ENCODE measurements around the gene TUT7.
"Not testable (repeated sequence)": the region's sequence is repeated elsewhere in the genome, so short reads cannot be mapped to it uniquely, and the experiment has no call there.

TUT7 gene

DNA sequence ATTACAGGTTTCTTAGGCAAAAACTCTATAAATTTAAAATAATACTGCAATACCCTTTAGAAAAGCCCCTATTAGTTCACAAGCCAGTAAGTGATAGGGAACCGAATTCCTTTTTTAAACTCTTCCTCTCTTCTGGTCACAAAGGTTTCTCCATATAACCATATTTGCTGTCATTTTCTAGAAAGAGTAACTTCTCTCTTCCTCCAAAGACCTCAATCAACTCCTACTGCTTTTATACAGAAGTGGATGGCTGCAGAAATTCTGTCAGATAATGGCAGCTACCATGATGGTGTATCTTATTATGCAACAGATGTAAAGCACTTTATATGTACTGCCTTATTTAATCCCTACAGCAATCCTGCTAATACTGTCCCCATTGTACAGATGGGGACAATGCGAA lies 6.2 kb downstream of the TUT7 start:
- no peak for DNase-seq (ENCODE audit: low spot score)

GRCh38 chr9:86344818-86345217 lies 9.4 kb downstream of the TUT7 start:
- no peak for DNase-seq (ENCODE audit: low spot score)

DNA sequence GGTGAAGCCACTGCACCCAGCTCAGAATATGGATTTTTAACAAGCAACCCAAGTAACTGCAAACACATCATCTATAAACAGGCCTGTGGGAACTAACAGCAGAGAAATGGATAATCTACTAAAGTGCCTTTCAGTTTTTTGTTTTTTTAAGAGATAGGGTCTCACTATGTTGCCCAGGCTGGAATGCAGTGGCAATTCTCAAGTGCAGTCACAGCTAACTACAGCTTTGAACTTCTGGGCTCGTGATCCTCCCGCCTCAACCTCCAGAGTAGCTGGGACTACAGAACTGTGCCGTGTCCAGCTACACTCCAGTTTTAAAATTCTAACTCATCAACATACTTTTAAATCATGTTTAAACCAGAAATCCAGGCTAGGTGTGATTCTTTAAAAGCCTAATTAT lies 11.9 kb downstream of the TUT7 start:
- no peak for DNase-seq (ENCODE audit: low spot score)

DNA sequence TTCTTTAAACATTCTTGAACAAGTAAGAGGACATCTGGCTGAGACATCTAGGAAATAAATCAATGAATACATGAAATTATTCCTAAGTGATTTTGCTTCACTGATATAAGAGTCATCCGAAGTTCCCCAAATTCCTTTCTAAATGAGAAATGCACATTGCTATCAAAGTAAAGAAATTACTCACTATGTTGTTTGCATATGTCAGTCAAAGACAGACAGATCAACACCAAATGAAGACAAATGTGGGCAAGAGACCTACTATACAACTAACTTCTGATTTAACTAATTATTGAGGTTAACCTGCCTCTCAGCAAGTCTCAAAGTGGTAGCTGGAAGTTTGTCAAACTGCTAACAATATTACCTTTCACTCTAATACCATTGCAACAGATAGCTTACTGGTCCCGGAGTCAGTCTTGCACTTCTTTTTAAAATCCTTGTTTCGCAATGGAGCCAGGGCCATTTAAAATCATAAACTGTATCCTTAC lies 13.2 kb downstream of the TUT7 start:
- no peak for DNase-seq (ENCODE audit: low spot score)

- DNase-seq (ENCODE audit: low spot score): no peak
Observed at GRCh38 chr9:86340356-86341006, 13.7 kb downstream of the TUT7 start.

DNA sequence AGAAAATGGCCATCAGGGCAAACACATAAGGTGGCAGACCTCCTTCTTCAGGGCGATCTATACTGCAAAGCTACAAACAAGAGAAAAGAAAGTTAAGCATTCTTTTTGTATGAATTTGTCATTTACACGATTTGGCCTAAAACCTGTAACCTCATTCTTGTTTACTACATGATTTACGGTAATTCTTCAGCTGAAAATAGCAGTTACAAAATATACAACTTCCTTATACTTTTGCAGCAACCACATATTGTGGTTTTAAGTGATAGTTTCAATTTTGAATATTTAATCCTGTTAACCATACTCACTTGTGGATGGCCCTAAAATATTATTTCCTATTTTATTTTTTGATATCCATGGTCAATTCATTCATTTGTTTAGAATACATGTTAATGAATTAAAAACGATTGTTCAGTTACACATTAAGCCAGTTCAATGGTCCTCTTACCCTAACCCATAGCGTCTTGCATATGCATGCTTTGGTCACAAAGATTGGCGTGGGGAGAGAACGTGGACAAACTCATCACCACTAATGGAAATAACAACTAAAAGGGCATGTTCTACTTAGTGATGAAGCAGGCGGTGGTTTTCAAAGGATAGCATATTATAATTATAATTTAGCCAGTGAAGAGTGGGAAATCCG lies 16.6 kb downstream of the TUT7 start:
- DNase-seq (ENCODE audit: low spot score): no peak

DNA sequence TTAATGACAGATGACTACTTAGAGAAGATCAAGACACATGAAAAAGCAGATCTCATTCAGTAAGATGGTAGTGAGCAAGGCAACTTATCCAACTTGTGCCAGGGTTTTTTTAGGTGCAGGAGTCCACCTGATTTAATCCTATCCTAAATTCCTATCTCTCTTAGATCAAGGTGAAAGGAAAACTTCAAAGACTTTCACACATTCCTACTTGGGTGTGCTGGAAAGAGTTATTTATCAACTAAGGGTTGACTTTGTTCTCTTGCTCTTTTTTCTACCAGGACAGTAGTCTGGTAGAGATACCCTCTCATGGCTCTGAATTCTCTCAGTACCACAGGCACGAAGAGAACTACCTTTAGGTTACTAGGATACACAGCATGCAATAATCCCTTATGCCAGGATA lies 18.2 kb downstream of the TUT7 start:
- no peak for DNase-seq (ENCODE audit: low spot score)

- no peak for DNase-seq (ENCODE audit: low spot score)
Observed at GRCh38 chr9:86333651-86334050, 20.6 kb downstream of the TUT7 start.

DNA sequence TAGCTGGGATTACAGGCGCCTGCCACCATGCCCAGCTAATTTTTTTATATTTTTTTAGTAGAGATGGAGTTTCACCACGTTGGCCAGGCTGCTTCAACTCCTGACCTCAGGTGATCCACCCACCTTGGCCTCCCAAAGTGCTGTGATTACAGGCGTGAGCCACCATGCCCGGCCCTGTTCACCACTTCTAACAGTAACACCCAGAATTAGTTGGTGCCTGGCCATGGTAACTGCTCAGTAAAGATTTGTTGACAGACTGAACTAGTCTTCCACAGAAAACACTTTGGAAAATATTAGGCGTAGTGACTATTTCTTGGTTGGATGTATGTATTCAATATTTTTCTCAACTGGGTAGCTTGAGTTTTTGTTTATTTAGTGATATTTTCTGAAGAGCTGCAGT lies 24.0 kb downstream of the TUT7 start:
- no peak for DNase-seq (ENCODE audit: low spot score)

- DNase-seq (ENCODE audit: low spot score): no peak
Observed at GRCh38 chr9:86329649-86330048, 24.6 kb downstream of the TUT7 start.

- DNase-seq (ENCODE audit: low spot score): peak; percentile 33
Observed at GRCh38 chr9:86328156-86328555, 26.1 kb downstream of the TUT7 start.

- DNase-seq (ENCODE audit: low spot score): no peak
Observed at GRCh38 chr9:86326536-86326935, 27.7 kb downstream of the TUT7 start.

DNA sequence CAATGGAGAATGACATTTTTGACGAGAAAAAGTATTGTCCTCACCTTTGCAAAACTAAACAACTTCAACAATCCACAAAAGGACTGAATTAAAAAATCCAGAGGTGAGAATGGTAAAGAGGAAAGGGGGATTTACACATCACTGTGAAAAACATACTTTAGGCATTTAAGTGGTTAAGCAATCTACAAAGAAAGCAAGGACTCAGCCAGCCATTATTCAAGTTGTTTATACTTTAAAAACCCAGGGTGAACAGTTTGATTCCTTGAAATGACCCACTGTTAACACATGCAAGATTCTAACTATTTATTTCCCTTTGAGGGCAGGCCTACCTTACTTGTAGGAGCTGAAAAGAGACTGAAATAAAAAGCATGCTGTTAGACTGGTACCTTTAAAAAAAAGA lies 29.3 kb downstream of the TUT7 start:
- DNase-seq (ENCODE audit: low spot score): no peak

DNA sequence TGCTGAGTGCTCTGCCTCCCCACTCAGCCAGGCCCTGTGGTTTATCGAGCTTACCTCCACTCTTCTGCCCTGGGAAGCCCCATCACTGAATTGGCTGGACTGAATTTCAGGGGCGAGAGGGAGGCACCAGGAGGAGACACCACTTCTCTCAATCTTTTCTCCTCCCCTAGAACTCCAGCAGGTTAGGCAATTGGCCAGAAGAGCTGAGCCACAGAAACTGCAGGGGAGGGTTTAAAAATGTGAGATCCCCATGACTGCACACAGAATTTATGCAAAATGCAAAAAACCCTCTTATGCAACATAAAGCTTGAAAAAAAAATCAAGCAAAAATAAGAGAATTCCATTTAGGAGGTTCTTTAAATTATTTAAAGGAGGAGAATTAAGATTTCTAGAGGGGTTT lies 29.9 kb downstream of the TUT7 start:
- no peak for DNase-seq (ENCODE audit: low spot score)

GRCh38 chr9:86322973-86323644 lies 31.1 kb downstream of the TUT7 start:
- DNase-seq (ENCODE audit: low spot score): no peak

GRCh38 chr9:86321373-86321772 lies 32.8 kb downstream of the TUT7 start:
- DNase-seq (ENCODE audit: low spot score): no peak

DNA sequence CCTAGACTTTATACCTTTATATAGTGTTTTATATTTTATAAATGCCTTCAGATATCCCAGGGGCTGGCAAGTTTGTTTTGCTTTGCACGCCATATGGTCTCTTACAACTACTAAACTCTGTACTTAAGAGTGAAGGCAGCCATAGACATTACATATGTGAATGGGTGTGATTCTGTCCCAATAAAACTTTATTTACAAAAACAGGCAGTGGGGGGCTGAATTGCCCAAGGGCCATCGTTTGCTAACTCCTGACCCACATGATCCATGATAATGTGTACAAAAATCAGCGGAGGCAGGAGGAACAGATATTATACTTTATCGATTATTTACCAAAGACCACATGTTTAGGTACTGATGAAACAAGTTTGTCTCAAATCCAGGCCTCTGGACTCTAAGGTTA lies 36.0 kb downstream of the TUT7 start:
- no peak for DNase-seq (ENCODE audit: low spot score)

- DNase-seq (ENCODE audit: low spot score): no peak
Observed at GRCh38 chr9:86315078-86315477, 39.1 kb downstream of the TUT7 start.

DNA sequence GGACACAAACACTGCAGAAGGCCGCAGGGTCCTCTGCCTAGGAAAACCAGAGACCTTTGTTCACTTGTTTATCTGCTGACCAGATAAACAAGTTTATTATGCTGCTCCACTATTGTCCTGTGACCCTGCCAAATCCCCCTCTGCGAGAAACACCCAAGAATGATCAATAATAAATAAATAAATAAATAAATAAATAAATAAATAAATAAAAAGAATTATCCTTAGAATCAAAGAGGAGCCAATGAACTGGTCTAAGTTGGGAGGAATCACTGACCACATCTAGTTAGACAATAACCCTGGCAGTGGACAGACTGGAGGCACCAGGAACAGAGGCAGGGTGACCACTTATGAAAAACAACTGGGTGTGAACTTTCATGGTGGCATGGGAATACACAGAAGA lies 41.3 kb downstream of the TUT7 start:
- DNase-seq (ENCODE audit: low spot score): not testable (repeated sequence)

DNA sequence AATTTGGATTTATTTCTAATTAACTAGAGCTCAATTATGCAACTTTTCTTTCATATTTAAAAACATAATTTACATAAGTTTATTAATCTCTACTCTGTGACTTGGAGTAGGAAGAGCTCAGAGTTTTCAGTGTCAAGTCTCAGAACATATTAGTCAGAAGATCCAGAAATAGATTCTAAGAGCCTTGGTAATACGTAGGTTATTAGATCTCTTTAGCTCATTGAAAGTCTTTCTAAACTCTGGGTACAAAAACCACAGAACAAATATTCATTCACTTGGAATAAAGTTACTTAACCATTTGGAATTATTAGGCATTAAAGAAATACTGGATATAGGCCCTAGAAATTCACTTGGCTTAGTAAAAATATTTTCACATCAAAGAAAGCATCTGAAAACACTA lies 45.5 kb downstream of the TUT7 start:
- DNase-seq (ENCODE audit: low spot score): no peak

DNA sequence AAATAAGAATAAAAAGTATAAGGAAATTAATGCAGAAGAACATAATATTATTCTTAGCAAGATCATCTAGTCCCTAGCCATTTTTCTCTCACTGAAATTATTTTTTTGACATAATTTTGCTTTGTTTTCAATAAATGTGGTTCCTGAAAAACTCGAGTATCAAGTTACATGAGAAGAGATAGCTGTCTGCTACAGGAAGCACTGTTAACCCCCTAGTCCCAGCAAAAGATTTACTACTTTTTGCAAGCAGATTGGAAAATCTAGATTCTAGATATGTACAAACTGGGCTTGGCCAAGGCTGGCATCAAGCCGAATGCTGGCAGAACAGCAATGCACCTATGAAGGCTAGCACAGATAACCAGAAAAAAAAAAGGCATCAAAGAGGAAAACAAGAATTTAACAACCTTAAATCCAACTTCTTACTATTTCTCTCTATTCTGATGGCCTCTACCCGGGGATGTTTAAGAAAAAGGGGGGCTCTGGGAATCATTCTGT lies 49.9 kb downstream of the TUT7 start:
- no peak for DNase-seq (ENCODE audit: low spot score)

DNA sequence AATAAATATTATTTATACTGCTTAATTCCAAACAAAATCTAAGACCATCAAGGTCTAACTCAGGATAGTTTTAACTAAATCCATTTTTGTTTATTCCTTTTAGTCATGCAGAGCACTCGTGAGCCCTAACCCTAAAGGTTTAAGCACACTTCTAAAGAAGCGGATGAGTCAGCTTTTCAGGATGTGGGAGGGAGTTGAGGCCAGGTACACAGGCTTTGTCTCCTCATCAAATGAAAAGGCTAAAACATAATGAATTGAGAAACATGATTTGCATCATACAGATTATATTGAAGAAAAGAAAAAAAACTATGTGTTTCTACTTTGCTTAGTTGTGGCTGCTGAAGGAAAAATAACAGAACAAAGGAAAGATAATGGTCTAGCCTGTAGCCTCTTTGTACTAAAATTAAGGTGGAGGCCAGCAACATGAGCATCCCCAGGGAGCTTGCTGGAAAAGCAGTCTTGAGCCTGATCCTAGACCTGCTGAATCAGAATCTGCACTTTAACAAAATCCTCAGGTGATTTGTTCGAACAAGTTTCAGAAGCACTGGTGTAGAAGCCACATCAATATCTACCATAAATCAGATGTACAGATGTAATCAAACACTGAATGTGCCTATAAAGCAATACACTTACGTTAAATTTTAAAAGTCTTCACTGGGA lies 50.8 kb downstream of the TUT7 start:
- peak; percentile 25 for DNase-seq (ENCODE audit: low spot score)

DNA sequence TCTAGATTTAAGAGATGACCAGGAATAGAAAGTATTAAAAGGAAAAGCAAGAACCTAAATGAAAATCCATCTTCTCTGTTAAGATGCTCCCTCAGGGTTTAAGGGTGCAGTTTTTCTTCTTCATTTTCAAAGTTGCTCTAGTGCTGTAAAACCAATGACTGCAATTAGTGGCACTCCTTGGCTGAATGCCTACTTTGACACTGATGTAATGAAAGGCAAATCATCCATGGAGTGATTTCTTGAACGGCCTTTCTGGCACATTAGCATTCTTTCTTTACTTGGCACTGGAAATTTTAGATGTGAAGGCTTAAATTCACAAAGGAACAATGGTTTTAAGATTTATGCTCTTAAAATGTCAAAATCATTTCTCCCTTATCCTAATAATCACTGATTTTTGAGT lies 52.5 kb downstream of the TUT7 start:
- DNase-seq (ENCODE audit: low spot score): no peak

Measured in iPS-NIHi11 (cell line).